Measurements from ENCODE around the gene DNAJC11.

The DNAJC11 gene

DNA sequence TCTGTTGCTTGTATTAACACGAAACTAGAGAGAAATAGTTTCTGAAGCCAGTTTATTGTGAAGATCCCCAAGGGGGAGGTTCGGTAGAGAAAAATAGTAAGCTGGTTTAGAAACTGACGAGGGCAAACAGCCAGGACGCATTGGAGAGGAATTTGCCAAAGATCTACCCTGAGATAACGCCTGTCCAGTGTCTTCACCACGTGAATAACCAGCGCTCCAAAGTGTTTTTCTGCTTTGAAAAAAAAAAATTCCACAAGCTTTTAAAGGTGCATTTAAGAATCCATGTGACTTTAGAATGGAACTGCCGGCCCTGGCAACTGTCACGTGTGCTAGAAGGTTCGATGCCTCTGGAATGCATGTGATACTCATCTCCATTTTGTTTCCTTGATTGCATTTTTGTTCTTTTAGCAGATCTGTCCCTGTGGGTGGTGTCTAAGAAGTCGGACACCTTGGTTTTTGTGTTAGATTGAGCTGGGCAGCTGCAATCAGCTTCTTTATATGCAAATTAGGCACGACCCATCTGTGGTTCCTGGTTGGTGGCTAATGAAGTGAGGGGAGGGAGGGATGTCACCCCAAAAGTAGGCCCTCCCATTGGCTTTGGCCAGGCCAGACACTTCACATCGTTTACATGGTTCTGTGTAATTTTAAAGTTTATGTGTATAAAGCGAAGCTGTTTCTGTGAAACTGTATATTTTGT, 78.2 kb downstream of the DNAJC11 start:
- DNase-seq, result no peak

DNA sequence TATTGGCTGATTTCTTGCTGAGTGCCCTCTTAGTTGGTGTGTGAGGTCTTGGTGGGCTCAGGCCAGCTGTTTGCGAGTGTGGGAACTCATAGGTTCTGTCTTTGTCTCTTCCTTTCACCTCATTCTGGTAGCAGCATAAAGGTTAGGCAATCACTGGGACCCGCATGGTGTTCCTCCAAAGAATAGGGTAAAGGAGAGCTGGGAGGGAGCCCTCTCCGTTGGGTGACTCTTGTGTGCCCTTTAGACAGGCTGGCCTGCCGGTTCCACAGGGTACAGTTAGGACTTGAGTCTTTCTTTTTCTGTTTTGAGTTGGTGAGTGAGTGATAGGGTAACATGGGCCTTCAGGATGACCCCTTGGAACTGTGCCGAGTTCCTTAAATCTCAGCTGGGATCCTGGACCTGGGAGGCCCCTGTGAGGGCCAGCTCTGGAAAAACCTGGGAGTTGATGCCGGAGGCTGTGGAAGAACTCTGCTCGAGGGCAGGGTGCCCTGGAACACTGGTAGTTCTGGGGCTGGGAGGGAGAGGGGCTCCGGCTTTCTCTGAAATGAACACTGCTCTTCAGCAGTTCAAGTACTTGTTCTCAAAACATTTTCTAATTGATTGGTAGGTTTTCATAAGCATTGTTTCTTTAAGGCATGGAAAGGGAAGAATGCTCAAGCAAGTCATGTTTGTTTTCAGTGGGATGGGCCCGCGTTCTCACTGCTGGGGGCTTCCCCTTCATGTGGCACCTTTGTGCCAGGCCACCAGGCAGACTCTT, 79.0 kb downstream of the DNAJC11 start:
- no peak for DNase-seq

DNA sequence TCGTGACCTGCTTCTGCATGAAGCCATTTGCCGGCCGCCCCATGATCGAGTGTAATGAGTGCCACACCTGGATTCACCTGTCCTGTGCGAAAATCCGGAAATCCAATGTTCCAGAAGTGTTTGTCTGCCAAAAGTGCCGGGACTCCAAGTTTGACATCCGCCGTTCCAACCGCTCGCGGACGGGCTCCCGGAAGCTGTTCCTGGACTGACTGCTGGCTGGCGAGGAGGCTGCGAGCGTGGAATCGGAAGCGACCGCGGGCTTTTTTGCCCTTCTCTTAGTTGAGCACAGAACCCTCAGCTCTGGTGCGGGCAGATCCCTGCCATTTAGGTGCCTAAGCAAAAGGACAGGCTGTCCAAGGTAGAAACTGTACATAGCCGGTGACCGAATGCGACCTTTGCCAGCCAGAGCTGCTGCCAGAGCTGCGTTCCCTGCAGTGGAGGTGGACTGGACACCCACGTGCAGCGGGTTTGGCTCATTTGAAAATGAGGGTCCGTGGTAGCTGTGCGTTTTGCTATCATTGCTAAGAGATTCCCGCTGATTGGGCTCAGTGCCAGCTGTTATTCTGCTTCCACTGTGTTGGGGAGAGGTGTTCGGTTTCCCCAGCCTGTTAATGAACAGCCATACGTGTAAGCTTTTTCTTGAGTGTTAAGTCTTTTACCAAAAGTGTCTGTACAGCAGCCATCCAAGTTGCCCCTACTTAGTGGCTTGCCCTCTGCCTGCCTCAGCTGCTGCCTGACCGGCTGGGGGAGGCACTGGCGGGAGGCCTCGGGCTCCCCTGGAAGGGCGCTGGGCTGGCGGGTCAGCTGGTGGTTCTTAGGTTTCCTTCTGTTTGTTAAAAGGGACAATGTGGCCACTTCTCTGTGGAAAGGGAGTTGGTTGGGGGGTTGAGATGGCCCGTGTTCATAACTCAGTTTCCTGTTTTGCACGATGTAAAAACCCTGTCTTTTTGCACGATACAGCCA, 79.9 kb downstream of the DNAJC11 start:
- no peak for DNase-seq

DNA sequence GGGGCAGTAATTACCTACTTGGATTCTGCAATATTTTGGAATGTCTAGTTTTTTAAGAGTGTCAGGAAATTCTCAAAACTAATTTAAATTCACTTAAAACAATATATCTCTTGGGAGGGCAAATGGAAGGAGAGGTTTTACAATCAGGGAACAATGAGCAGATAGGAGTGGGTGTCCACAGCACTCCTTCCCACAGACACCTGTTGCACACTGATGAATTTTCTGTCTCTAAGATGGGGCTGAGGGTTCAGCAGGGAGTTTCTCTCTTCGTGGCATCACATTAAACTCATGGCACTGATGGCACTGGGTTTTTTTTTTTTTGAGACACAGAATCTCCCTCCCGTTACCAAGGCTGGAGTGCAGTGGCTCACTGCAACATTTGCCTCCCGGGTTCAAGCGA, 82.6 kb downstream of the DNAJC11 start:
- no peak for DNase-seq

DNA sequence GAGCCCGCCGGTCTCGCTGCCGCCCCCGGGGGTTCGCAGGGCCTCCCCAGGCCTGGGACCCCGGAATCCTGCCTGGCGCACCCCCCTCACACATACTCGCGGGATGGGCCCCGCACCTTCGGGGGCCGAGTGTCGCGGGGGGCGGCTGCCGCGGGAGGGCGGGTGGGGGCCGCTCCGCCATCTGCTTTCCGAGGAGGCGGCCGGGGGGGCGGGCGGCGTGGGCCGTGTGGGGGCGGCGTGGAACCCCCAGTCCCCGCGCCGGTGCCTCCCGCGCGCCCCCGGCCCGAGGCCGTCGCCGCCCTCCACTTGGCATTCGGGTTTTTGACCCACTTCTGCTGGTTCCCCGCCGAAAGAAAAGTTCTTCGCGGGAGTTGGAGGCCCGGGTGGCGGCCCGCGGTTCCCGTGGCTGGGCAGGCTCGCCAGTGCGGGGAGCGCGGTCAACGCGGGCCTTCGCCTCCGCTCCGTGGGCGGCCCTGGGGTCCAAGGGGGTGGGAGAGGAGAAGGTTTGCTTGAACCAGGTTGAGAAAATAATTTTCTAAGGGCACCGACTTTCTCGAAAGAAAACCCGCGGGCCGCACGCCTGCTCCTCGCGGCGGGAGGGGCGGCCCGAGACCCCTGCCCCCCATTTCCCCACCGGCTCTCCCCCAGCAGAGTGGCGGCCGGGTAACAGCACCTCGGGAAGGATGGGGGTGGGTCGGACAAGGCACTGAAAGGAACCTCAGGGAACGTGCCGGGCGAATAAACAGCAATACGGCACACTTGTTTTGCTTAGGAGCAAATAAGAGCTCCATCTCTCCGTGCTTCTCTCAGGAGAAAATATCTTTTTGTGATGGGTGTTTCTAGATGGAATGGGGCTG, 86.5 kb downstream of the DNAJC11 start:
- DNase-seq, result peak; percentile 72

DNA sequence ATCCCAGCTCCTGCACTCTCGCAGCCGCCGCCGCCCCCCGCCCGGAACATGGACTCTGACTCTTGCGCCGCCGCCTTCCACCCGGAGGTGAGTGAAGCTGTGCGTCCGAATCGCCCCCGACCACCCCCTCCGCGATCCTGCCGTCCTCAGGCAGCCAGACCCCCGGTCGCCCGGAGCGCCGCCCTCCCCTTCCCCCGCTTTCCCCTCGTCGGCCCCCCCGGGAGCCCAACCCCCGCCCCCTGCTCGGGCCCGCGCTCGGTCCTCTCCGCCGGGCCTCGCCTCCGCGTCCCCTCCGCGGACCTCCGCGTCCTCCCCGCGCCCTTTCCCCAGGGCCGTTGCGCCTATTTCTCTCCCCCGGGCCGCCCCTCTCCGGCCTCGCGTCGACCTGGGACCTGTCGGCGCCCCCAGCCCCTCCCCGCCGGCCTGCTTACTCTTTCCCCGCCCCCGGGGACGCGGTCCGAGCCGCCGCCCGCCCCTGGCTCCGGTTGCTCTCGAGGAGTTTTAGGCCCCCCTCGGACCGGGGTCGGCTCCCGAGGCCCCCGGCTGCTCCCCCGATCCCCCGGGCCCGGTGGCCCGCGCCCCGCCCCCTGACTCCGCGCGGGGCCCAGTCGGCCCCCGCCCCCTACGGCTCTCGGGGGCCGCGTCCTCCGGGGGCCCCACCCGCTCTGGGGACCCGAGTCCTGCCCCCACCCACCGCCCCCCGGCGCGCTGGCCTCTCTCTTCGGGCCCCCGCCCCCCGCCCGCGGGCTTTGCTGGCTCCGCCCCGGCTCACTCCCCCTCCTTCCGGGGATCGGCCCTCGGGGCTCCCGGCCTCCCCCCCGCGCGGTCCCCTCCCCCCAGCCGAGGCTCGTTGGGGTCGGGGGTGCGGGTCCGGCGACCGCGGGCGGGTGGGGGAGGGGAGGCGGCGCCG, 87.3 kb downstream of the DNAJC11 start:
- DNase-seq, result peak; percentile 88

DNA sequence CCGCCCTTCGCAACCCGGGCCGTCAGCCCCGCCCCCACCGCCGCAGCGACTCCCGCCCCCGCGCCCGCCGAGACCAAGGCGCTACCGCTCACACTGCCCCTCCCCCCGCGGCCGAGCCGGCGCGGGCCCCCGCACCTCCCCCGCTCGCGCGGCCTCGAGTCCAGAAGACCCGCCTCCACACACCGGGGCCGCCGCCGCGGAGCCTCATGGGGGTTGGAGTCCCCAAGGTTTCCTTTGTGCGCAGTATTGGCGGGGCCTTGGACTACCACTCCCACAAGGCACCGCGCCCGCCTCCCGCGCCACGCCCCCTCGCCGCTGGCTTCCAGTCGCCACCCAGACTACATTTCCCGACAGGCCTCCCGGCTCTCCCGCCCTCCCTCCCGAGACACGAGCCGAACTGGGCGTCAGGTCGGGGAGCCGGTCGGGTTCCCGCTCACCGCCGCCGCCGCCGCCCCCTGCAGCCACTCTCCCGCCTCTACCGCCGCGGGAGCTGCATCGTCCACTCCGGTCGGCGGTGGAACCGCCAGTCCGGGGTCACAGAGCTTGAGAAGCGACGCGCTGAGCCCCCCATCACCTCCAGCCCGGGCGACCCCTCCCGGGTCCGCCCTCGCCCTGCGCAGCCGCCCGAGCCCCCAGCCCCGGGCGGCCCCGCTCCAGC, 88.1 kb downstream of the DNAJC11 start, which contains the start of gene PHF13:
Gene PHF13 (plus strand): TSS at position 371 of the 658 bp plus-strand sequence. CDS start 336 bp downstream, outside the sequence.
- peak; percentile 100 for DNase-seq

DNA sequence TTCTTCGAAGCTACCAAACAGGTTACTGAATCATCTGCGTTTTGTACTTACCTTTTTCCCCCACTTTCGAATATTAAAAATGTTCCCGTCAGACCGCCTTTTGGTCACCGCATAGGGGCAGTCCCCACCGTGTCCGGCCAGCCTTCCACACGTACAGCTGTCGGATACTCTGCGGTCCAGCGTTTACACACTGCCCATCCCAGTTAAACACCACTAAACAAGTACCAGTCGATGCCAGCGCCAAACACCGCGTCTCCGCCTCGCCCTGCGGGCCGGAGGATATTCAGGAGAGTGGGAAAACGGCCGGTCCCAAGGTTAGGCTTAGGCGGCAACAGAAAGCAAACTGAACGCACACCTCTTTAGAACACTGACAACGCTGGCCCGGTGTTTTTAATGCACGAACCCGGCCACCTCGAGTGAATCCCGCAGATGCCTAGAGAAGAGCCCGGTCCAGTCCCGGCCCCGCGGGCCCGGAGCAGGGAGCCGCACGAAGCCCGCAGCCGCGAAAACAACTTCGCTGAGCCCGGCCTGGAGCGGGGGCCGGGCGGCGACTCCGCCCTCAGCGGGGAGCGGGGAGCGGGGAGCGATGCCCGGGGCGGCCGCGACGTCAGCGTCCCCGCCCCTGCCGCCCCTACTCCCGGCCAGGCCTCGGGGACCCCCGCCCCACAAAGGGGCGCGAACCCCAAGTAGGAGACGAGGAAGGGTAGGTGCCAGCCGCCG, 88.8 kb downstream of the DNAJC11 start:
- no peak for DNase-seq

DNA sequence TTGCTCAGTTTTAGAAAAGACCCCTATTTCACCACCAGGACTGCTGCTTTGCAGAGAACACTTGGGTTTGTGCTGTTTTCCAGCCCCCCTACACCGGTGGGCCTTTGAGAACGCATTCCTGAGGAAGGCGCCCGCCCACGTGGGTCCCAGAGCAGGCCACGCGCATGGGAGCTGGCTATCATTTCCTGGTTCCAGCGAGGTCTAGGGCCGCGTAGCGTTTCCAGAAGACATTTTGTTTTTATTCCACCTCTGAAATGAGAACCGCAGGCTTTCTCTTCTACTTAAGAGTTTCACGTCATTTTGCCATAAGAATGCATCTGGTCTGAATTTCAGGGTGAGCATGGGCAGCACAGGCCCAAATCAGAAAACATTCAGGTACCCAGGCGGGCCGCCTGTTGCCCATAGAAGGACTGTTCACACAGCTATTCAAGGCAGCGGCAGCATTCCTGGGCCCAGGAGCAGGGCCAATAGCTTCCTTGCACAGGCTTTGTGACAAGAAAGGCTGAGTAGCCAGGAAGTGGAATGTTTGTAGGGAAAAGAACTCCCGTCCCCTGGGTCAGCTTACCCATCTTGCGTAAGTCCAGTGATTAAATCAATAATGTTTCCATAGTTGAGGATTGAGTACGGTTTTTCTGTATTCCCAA, 97.6 kb downstream of the DNAJC11 start:
- DNase-seq, result peak; percentile 72

DNA sequence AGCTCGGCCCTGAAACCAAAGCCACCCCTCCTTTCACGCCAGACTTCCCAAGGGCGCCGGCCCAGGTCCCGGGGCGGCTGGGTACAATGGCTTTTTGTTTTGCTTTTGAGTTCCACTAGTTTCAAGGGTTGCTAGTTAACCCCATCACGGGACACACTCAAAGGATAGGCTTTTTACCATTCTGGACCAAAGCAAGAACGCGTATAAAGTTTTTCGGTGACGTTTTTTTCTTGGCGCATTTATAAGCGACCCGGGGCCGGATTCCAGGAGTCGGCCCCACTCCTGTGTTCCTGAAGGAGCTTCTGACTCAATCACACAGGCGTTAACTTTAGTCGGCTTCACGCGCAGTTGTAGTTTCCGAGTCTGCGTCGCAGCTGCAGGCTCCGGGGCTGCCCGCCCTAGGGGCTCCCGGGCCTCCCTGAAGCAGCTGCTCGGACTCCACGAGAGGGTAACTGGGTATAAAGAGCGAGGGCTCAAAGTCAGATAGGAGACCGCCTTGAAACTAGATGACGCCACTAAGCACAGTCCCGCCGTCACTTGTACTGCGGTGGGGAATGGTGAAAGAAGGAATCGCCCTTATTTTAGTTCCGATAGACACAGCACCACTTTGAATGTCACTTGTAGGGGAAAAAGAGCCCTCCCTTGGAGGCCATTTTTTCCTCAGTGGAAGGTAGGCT, 98.2 kb downstream of the DNAJC11 start:
- DNase-seq, result peak; percentile 83

DNA sequence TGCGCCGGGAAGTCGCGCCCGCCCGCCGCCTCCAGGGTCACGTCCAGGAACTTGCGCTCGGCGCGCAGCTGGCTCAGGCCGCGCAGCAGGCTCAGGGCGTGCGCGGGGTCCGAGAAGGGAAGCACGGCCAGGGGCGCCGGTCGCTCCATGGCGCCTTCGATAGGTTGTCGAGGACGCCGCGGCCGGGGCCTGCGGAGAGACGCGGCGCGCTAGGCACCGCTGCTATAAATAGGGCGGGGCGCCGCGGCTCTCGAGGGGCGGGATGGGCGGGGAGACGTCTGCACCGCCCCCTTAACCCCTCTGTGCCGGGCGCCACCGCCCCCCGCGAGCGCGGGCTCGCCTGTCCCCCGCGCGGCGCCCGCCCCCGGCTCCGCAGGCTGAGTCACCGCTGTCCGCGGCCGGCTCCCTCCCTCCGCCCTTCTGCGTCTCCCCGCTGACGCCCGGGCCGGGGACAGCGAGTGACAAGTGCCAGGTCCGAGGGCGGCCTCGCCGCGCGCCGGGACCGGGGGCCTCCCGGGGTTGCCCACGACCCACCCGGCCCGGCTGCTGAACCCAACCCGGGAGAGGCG, 98.9 kb downstream of the DNAJC11 start, which contains the start of gene KLHL21:
Gene KLHL21 (minus strand): TSS at position 201 of the 569 bp plus-strand sequence. CDS start 52 bp downstream, at position 149.
- peak; percentile 96 for DNase-seq

DNA sequence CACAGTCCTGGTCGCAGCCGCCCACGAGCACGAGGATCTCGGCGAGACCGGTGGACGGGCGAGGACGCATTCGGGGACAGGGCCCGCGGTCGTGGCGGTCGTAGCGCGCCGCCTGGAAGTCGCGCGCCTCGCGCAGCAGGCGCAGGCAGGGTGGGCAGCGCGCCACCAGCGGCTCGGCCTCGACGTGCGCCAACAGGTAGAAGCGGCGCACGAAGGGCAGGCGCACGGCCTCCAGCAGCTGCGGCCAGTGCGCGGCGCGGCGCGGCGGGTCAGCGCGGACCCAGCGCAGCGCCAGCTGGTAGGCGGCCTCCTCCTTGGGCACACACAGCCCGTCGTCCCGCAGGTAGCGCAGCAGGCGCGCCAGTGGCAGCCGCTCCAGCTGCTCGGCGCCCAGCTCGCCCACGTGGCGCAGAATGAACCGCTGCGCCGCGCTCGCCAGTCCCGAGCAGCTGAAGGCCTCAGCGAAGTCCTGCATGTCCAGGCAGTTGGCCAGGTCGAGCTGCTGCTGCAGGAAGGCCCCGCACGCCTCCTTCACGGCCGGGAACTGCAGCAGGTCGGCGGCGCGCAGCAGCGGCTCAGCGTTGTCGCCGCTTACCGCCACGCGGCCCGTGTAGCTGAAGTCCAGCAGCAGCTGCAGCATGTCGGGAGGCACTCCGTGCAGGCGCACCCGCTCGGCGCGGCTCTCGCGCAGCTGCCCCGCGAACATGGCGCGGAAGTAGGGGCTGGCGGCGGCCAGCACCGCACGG, 99.5 kb downstream of the DNAJC11 start:
- DNase-seq, result peak; percentile 75

DNA sequence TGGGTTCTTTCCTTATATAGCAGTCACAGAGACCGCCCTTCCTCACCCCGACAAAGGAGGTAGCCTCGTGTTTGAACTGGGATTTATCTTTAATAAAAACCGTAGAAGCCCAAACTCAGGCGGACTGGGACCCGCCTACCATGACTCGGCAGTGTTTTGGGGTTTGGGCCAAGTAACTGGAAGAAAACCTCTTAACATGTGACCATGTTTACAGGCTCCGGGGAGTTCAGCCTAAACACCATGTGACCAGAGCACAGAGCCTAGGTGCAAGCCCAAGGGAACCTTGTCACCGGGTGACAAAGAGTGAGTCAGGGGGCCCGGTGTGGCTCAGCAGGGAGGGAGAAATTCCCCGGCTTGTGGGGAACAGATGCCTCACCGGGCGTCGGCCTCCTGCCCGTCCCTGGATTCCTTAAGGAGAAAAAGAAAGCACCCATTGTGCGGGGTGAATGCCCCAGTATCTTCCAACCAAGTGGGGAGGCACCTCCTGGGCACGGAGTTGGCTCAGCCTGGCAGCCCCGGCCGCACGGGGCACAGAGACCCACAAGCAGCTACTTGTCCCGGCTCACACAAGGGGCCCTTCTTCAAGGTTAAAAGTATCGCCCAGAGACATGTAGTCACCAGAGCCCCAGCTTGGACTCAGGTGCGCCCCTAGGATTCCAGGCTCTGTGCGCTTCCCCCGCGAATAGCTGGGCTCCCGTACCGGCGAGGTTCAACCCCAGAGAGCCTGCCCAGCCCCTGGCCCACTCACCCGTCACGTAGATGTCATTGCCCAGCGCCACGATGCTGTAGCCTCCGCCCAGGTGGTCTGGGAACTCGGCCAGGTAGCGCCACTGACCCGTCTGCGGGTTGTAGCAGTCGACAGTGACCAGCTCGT, 100.3 kb downstream of the DNAJC11 start:
- peak; percentile 93 for DNase-seq

DNA sequence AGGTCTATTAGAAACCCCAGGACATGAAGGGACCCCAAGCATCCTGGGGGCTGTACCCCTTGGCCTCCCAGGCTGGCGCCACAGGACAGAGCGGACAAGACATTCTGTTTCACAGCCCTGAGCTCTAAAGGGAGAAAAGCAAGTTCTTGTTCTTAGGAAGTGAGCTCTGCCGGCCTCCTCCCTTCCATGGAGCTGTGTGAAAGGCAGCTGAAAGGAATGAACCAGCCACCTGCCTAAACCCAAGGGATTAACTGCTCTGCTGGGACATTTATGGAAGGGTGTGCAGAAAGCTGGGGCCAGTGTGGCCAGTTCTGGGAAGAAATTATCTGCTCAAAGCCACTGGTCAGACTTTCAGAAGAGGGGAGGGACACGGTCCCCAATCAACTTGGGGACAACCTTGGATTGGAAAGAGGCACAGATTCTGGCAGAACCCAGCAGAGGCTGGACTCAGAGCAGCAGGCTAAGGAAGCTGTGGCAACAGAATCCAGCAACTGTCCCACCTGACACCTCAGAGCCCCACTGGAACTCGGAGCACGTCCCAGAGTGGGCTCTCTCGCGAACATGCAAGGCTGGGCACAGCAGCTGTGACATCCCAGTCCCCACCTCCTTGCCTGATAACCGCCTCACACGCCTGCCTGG, 101.1 kb downstream of the DNAJC11 start:
- DNase-seq, result no peak

DNA sequence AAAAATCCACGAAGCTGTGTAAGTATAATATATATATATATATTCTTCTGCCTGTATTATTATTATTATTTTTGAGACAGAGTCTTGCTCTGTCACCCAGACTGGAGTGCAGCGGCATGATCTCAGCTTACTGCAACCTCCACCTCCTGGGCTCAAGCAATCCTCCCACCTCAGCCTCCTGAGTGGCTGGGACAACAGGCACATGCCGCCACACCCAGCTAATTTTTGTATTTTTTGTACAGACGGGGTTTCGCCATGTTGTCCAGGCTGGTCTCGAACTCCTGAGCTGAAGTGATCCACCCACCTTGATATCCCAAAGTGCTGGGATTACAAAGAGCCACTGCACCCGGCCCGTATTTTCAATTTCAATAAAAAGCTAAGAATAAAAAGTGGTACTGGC, 101.6 kb downstream of the DNAJC11 start:
- peak; percentile 66 for DNase-seq

All from activated effector memory CD4-positive, alpha-beta T cell treated with anti-CD3 and anti-CD28 coated beads, Interleukin-2, amount 50 U/mL, for 16 hours (primary cell).